Measurements from ENCODE around the gene KRTAP17-1.

The KRTAP17-1 gene

DNA sequence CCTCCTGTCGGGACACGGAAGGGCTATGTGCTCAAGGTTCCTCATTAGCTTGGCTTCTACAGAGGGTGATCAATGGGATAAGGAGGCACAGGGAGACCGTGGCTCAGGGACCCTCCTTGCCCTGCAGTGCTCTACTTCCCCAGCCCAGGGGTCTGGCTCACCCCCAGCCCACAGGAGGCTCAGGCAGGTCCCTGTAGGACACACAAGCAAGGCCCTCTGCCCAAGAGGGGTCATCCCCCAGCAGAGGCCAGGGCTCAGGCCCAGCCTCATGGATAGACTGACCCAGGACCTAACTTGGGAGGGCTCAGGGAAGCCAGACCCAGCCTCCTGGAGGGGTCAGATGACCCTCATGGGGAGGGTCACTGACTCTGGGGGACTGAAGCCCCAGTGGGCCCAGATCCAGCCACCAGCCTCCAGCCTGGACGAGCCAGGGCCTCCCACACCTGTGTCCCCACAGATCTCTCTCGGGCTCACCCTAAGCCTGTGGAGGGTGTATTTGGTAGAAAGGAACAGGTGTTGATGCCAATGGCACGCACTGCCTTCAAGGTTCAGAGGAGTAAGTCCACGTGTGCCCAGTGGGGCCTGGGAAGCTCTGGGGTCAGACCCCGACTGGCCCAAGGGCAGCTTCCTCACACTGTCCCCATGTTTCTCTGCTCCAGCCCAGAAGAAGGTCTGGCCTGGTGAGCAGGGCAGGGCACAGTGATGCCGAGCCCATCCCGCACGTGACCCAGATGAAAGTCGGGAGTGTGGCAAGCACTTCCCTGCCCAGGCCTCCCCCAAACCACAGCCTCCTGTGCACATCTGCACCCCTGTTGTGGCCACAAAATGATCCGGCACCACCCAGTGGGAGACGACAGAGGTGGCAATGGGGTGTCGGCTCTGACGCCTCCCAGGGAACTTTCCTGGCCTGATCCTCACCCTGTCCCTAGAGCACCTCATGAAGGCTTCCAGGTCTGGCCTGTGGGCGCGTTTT lies 10.9 kb upstream of the KRTAP17-1 start:
- Histone ChIP-seq H3K27ac (ENCODE audit: low read length, poor library complexity, severe bottlenecking) (no peak overlapping the region), H3K4ac (ENCODE audit: low read depth in 1 of 2, low read length in 2 of 2) (no peak overlapping the region), H3K4me3 (ENCODE audit: insufficient read depth in 1 of 2, low read depth in 1 of 2, low read length in 2 of 2) (no peak overlapping the region), H2BK5ac (ENCODE audit: low read depth, low read length, poor library complexity, severe bottlenecking) (no peak overlapping the region), H3K27me3 (ENCODE audit: control insufficient read depth in 1 of 2, insufficient read depth in 1 of 2, low read length in 2 of 2) (no peaks in the 10 kb centered on the region), H3K79me1 (replicated peaks; ENCODE audit: low read length, poor library complexity, severe bottlenecking) (no peaks in the 10 kb centered on the region), H3K4me1 (ENCODE audit: control insufficient read depth, insufficient read depth, low read depth, low read length) (peaks cover 16% of the 10 kb centered on the region), H3K14ac (ENCODE audit: low read length in 2 of 2) (no peak overlapping the region), H3K36me3 (ENCODE audit: control insufficient read depth in 1 of 2, insufficient read depth in 2 of 2, low read depth in 1 of 2, low read length in 2 of 2) (no peaks in the 10 kb centered on the region), H2BK15ac (ENCODE audit: low read depth, poor library complexity, severe bottlenecking) (no peak overlapping the region), H2AFZ (ENCODE audit: low read depth, low read length) (no peak overlapping the region), H2AK5ac (ENCODE audit: low read length, severe bottlenecking) (peak overlapping the region; percentile 33), H3K18ac (ENCODE audit: low read depth in 1 of 2, low read length in 2 of 2) (no peak overlapping the region), H2BK12ac (ENCODE audit: low read length in 2 of 2) (no peak overlapping the region), H4K91ac (ENCODE audit: low read length) (no peak overlapping the region), H4K8ac (ENCODE audit: low read length) (no peak overlapping the region), H3K4me2 (ENCODE audit: low read length, poor library complexity, severe bottlenecking) (no peak overlapping the region), H3K9ac (ENCODE audit: low read length) (no peak overlapping the region), H2BK120ac (ENCODE audit: low read depth, low read length) (no peak overlapping the region), H3K9me3 (ENCODE audit: control insufficient read depth, low read length) (no peaks in the 10 kb centered on the region), H3K23ac (ENCODE audit: low read length in 2 of 2) (no peak overlapping the region)
- 91% methylated on average over 18 of the region's 18 CpGs for WGBS
- no peak for DNase-seq

DNA sequence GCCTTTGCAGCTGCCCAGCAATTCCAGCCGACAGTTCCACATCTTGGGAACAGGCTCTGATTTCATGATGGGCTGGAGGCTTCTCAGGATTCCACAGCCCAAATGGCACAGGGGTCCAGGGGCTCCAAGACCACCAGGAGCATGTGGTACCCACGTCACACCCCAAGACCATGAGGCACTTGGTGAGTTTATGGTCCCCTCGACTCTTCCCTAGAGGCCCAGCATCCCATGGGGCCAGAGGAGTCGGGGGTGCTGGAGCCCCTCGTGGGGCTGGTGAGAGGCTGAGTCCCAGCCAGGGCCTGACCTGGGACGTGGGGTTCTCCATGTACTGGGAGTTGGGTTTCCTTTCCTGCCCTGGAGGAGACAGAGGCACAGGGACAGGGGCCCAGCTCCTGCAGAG lies 10.1 kb upstream of the KRTAP17-1 start:
- H2AK5ac ChIP-seq (ENCODE audit: low read length, severe bottlenecking) = no peak overlapping the region
- no peaks in the 10 kb centered on the region for H3K36me3 ChIP-seq (ENCODE audit: control insufficient read depth in 1 of 2, insufficient read depth in 2 of 2, low read depth in 1 of 2, low read length in 2 of 2)
- H3K14ac ChIP-seq (ENCODE audit: low read length in 2 of 2) = no peak overlapping the region
- H2BK120ac ChIP-seq (ENCODE audit: low read depth, low read length) = no peak overlapping the region
- no peak overlapping the region for H2AFZ ChIP-seq (ENCODE audit: low read depth, low read length)
- peaks cover 16% of the 10 kb centered on the region for H3K4me1 ChIP-seq (ENCODE audit: control insufficient read depth, insufficient read depth, low read depth, low read length)
- no peak overlapping the region for H3K4ac ChIP-seq (ENCODE audit: low read depth in 1 of 2, low read length in 2 of 2)
- no peak overlapping the region for H4K8ac ChIP-seq (ENCODE audit: low read length)
- WGBS = 88% methylated on average over 6 of the region's 6 CpGs
- H3K4me3 ChIP-seq (ENCODE audit: insufficient read depth in 1 of 2, low read depth in 1 of 2, low read length in 2 of 2) = no peak overlapping the region
- H3K27me3 ChIP-seq (ENCODE audit: control insufficient read depth in 1 of 2, insufficient read depth in 1 of 2, low read length in 2 of 2) = no peaks in the 10 kb centered on the region
- H3K79me1 ChIP-seq (replicated peaks; ENCODE audit: low read length, poor library complexity, severe bottlenecking) = no peaks in the 10 kb centered on the region
- H4K91ac ChIP-seq (ENCODE audit: low read length) = no peak overlapping the region
- no peak overlapping the region for H3K4me2 ChIP-seq (ENCODE audit: low read length, poor library complexity, severe bottlenecking)
- no peaks in the 10 kb centered on the region for H3K9me3 ChIP-seq (ENCODE audit: control insufficient read depth, low read length)
- H3K27ac ChIP-seq (ENCODE audit: low read length, poor library complexity, severe bottlenecking) = no peak overlapping the region
- no peak overlapping the region for H2BK12ac ChIP-seq (ENCODE audit: low read length in 2 of 2)
- H3K18ac ChIP-seq (ENCODE audit: low read depth in 1 of 2, low read length in 2 of 2) = no peak overlapping the region
- no peak overlapping the region for H2BK5ac ChIP-seq (ENCODE audit: low read depth, low read length, poor library complexity, severe bottlenecking)
- H3K9ac ChIP-seq (ENCODE audit: low read length) = no peak overlapping the region
- no peak overlapping the region for H2BK15ac ChIP-seq (ENCODE audit: low read depth, poor library complexity, severe bottlenecking)
- no peak overlapping the region for H3K23ac ChIP-seq (ENCODE audit: low read length in 2 of 2)
- no peak for DNase-seq

DNA sequence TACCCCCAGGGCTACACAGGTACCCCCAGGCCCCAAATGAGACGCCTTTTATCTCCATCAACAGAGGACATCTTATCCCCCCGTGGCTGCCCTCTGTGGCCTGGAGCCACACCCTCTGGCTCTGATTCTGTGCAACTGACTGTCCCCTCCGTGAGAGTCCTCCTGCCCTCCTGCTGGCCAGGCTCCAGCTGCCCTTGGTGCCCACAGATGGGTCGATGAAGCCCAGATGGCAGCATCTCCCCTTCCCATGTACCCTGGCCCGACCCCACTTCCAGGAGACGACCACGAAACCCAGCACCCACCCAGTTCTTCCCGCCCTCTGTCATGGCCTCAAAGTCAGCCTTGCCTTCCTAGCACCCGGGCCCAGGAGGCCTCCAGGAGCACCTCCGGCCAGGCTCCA lies 9.6 kb upstream of the KRTAP17-1 start:
- H2AFZ ChIP-seq (ENCODE audit: low read depth, low read length) = no peak overlapping the region
- WGBS = 89% methylated on average over 10 of the region's 10 CpGs
- H3K27ac ChIP-seq (ENCODE audit: low read length, poor library complexity, severe bottlenecking) = no peak overlapping the region
- H2BK120ac ChIP-seq (ENCODE audit: low read depth, low read length) = no peak overlapping the region
- H2AK5ac ChIP-seq (ENCODE audit: low read length, severe bottlenecking) = peak overlapping the region; percentile 13
- H3K14ac ChIP-seq (ENCODE audit: low read length in 2 of 2) = no peak overlapping the region
- no peak overlapping the region for H3K9ac ChIP-seq (ENCODE audit: low read length)
- no peak overlapping the region for H3K4me3 ChIP-seq (ENCODE audit: insufficient read depth in 1 of 2, low read depth in 1 of 2, low read length in 2 of 2)
- H3K79me1 ChIP-seq (replicated peaks; ENCODE audit: low read length, poor library complexity, severe bottlenecking) = no peaks in the 10 kb centered on the region
- H3K27me3 ChIP-seq (ENCODE audit: control insufficient read depth in 1 of 2, insufficient read depth in 1 of 2, low read length in 2 of 2) = no peaks in the 10 kb centered on the region
- H3K18ac ChIP-seq (ENCODE audit: low read depth in 1 of 2, low read length in 2 of 2) = no peak overlapping the region
- H4K91ac ChIP-seq (ENCODE audit: low read length) = no peak overlapping the region
- no peak overlapping the region for H3K4ac ChIP-seq (ENCODE audit: low read depth in 1 of 2, low read length in 2 of 2)
- H3K4me2 ChIP-seq (ENCODE audit: low read length, poor library complexity, severe bottlenecking) = no peak overlapping the region
- H3K4me1 ChIP-seq (ENCODE audit: control insufficient read depth, insufficient read depth, low read depth, low read length) = peaks cover 16% of the 10 kb centered on the region
- H3K9me3 ChIP-seq (ENCODE audit: control insufficient read depth, low read length) = no peaks in the 10 kb centered on the region
- no peak overlapping the region for H2BK15ac ChIP-seq (ENCODE audit: low read depth, poor library complexity, severe bottlenecking)
- DNase-seq = no peak
- H4K8ac ChIP-seq (ENCODE audit: low read length) = no peak overlapping the region
- no peak overlapping the region for H2BK5ac ChIP-seq (ENCODE audit: low read depth, low read length, poor library complexity, severe bottlenecking)
- no peak overlapping the region for H3K23ac ChIP-seq (ENCODE audit: low read length in 2 of 2)
- no peaks in the 10 kb centered on the region for H3K36me3 ChIP-seq (ENCODE audit: control insufficient read depth in 1 of 2, insufficient read depth in 2 of 2, low read depth in 1 of 2, low read length in 2 of 2)
- no peak overlapping the region for H2BK12ac ChIP-seq (ENCODE audit: low read length in 2 of 2)

- H4K8ac ChIP-seq (ENCODE audit: low read length) = no peak overlapping the region
- H3K9ac ChIP-seq (ENCODE audit: low read length) = no peak overlapping the region
- H3K14ac ChIP-seq (ENCODE audit: low read length in 2 of 2) = no peak overlapping the region
- peaks cover 15% of the 10 kb centered on the region for H3K4me1 ChIP-seq (ENCODE audit: control insufficient read depth, insufficient read depth, low read depth, low read length)
- H3K23ac ChIP-seq (ENCODE audit: low read length in 2 of 2) = no peak overlapping the region
- no peak overlapping the region for H3K4me3 ChIP-seq (ENCODE audit: insufficient read depth in 1 of 2, low read depth in 1 of 2, low read length in 2 of 2)
- no peak overlapping the region for H2BK120ac ChIP-seq (ENCODE audit: low read depth, low read length)
- no peak overlapping the region for H3K27ac ChIP-seq (ENCODE audit: low read length, poor library complexity, severe bottlenecking)
- no peak overlapping the region for H2BK5ac ChIP-seq (ENCODE audit: low read depth, low read length, poor library complexity, severe bottlenecking)
- DNase-seq = no peak
- H3K27me3 ChIP-seq (ENCODE audit: control insufficient read depth in 1 of 2, insufficient read depth in 1 of 2, low read length in 2 of 2) = no peaks in the 10 kb centered on the region
- no peak overlapping the region for H4K91ac ChIP-seq (ENCODE audit: low read length)
- H3K4ac ChIP-seq (ENCODE audit: low read depth in 1 of 2, low read length in 2 of 2) = no peak overlapping the region
- no peak overlapping the region for H2BK12ac ChIP-seq (ENCODE audit: low read length in 2 of 2)
- no peaks in the 10 kb centered on the region for H3K79me1 ChIP-seq (replicated peaks; ENCODE audit: low read length, poor library complexity, severe bottlenecking)
- H2AK5ac ChIP-seq (ENCODE audit: low read length, severe bottlenecking) = peak overlapping the region; percentile 13
- H3K36me3 ChIP-seq (ENCODE audit: control insufficient read depth in 1 of 2, insufficient read depth in 2 of 2, low read depth in 1 of 2, low read length in 2 of 2) = no peaks in the 10 kb centered on the region
- 76% methylated on average over 16 of the region's 16 CpGs for WGBS
- peaks cover 5% of the 10 kb centered on the region for H3K9me3 ChIP-seq (ENCODE audit: control insufficient read depth, low read length)
- no peak overlapping the region for H2BK15ac ChIP-seq (ENCODE audit: low read depth, poor library complexity, severe bottlenecking)
- H3K4me2 ChIP-seq (ENCODE audit: low read length, poor library complexity, severe bottlenecking) = no peak overlapping the region
- no peak overlapping the region for H2AFZ ChIP-seq (ENCODE audit: low read depth, low read length)
- H3K18ac ChIP-seq (ENCODE audit: low read depth in 1 of 2, low read length in 2 of 2) = no peak overlapping the region
Measured at GRCh38 chr17:41324180-41325075, 8.9 kb upstream of the KRTAP17-1 start.

All from mesenchymal stem cell (in vitro differentiated cells and primary cell).